GM12874 (cell line): Measurements from ENCODE around the gene ATXN7L2.

Source experiments
- TF ChIP-seq, protein P1 (sequence below): IDR thresholded peaks from 2 replicates; pipeline ENCODE4 v1.5.1; 2011; ENCODE audit warnings: low read depth, mild to moderate bottlenecking, control low read depth, low read length, moderate library complexity; ENCODE audit not compliant: insufficient read depth

Gene ATXN7L2

DNA sequence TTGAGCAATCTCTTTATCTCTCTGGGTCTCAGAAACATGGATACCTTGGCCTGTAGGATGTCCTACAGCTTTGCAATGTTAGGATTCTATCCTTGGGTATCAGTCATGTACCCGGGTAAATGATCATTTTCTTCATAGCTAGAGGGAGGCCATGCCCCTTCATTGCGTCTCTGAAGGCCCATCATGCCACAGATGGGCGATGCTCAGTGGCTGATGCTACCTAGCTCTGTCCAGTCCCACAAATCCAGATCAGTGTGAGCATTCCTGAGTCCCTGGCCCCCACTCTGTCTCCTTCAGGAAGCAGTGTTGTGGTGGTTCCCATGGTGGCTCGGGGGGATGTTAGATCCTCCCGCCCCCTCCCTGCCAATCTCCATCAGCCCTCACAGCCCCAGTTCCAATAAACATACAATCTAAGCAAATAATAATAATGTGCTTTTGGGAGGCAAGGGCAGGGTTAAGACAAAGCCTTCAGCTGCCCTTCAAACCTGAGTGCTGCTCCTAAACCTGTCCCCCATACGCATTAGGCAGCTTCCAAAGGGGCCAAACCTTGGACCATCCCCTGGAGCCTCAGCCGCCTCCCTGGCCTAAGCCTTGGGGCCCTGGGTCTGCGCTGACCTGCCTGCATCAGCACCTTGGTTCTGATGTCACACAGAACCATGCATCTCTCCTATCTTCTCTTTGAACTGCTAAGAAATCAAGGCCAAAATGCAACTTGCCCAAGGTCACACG lies 55.3 kb downstream of the ATXN7L2 start:
- TF ChIP-seq, protein P1, sequence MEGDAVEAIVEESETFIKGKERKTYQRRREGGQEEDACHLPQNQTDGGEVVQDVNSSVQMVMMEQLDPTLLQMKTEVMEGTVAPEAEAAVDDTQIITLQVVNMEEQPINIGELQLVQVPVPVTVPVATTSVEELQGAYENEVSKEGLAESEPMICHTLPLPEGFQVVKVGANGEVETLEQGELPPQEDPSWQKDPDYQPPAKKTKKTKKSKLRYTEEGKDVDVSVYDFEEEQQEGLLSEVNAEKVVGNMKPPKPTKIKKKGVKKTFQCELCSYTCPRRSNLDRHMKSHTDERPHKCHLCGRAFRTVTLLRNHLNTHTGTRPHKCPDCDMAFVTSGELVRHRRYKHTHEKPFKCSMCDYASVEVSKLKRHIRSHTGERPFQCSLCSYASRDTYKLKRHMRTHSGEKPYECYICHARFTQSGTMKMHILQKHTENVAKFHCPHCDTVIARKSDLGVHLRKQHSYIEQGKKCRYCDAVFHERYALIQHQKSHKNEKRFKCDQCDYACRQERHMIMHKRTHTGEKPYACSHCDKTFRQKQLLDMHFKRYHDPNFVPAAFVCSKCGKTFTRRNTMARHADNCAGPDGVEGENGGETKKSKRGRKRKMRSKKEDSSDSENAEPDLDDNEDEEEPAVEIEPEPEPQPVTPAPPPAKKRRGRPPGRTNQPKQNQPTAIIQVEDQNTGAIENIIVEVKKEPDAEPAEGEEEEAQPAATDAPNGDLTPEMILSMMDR = no peak

DNA sequence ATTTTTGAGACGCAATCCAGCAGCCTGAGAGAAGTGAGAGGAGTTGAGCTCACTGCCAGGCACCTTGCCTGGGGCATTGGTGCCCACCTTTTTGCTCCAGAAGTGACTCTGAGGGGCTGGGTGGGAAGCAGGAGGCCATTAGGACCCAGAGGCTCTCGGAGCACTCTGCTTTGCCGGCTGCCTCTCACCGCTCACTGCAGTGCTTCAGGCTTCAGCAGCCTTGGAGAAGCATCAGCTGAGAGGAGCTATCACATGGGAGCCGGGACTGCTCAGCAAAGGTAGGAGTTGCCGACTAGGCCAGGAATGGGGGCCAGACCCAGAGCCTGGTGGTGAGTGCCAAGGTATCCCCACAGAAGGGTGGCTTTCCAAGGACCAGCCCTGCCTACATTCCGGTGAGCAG lies 56.0 kb downstream of the ATXN7L2 start, which contains the start of gene GPR61:
TSS of gene GPR61 (plus strand) at position 197 of the 400 bp plus-strand sequence. CDS start 3,151 bp downstream, outside the sequence.
- TF ChIP-seq, protein P1 = no peak

DNA sequence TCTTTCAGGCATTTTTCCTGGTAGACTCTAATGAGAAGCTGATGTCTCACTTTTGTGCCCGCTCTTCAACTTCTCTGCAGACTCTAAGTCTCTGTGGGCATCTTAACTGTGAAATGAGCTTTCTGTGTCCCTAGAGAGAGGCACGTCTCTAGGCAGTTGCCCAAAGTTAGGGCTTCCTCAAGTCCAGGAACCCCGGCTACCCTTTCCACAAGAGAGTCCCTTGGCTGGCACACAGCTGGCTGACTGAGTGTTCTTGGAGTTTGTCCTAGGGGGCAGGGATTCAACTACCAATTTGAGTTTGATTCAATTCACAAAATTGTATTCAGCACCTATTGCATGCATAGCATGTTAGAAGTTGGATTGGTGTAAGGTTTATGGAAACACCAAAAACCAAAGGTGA lies 57.4 kb downstream of the ATXN7L2 start:
- TF ChIP-seq, protein P1 = no peak
